HG03103 (cell line): ENCODE data around the gene PITPNM2.

Experiments used
- ATAC-seq: cut with Tn5 transposase; IDR thresholded peaks from one replicate; pipeline ENCODE4 v1.9.1; 2021; ENCODE audit warnings: low read depth; ENCODE audit not compliant: unreplicated experiment

PITPNM2 gene

DNA sequence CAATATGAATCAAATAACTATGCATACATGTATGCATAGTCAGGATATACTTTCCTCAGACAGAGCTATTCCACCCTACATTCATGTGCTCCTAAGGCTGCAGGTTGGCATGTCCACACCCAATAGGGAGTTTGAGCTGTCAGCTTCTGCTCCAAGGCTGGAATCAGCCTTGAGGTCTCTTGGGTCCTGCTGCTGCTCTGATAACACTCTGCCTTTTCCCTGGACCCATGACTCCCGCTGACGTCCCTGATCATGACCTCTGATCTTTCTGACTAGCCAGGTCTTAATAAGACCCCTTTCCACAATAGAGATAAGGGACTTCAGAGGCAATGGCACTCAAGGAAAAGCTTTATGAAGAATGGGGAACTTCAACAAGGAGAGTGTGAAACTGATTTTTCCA, 5.7 kb downstream of the PITPNM2 start:
- ATAC-seq: no peak

- ATAC-seq: no peak
Measured at GRCh38 chr12:123143736-123144461, 7.0 kb downstream of the PITPNM2 start.

GRCh38 chr12:123142921-123143735, 7.8 kb downstream of the PITPNM2 start:
- no peak for ATAC-seq

DNA sequence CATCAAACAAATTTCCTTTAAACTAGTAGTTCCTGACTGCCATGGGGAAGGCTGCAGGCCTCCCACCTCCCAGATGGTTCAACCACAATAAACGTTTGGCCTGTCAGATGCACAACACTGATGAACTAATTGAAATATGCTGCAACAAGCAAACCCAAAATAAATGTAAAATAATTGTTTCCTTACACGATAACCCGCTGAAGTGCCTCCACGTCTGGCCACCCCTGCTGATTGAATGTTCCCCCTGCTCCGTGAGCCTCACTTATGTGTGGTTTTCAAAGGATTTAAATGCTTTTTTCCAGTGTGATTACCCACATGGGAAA, 8.4 kb downstream of the PITPNM2 start:
- ATAC-seq: no peak

- ATAC-seq: no peak
Measured at GRCh38 chr12:123141615-123142517, 9.0 kb downstream of the PITPNM2 start.

- ATAC-seq: no peak
Measured at GRCh38 chr12:123140676-123141614, 9.9 kb downstream of the PITPNM2 start.

DNA sequence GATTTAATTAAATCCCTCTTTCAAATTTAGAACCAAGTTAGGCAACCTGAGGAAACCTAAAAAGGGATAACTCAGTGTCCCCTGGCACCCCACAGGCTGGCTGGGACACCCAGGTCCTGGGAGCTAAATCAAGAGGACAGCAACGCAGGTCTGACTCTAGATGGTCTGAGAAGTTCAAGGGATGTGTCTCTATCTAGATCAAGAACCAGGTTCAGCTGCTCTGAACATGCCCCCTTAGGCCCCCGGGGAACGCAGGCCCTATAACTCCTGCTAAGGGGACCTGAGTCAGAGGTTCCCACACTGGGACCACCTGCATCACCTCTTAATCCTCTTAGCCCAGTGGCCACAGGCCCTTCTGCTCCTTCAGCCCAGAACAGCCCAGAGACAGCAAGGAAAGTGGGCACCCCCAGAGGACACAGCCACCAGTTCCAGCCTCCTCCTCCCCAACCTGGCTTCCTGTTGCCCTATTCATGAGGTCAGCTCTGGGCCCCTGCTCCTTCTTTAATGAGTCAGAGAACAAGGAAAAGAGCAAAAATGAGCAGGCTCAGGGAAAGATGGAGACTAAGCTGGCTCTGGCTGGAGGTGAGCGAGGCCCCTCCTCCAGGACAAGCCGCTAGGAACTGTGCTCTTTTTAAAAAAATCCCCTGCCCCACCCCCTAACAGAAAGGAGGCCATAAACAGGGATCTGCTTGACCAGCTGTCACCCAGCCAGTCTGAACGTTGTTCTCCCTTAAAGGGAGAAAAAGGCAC, 10.8 kb downstream of the PITPNM2 start:
- no peak for ATAC-seq

- no peak for ATAC-seq
Measured at GRCh38 chr12:123135688-123136087, 15.2 kb downstream of the PITPNM2 start.

- no peak for ATAC-seq
Measured at GRCh38 chr12:123134826-123135225, 16.1 kb downstream of the PITPNM2 start.

- no peak for ATAC-seq
Measured at GRCh38 chr12:123134271-123134671, 16.6 kb downstream of the PITPNM2 start.

DNA sequence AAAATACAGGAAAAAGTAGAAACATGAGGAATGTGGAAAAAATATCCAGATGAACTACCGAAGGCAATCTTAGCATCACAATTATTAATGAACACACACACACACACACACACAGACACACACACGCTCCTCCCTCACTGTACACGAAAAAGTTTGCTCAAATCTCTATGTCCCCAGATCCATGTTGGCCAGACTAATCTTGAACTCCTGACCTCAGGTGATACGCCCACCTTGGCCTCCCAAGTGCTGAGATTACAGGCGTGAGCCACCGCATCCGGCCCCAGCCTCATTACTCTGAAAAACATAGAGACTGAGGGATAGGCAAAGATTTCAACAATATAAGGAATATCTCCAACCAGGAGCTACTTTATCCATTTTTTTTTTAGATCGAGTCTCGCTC, 17.2 kb downstream of the PITPNM2 start:
- no peak for ATAC-seq

- no peak for ATAC-seq
Measured at GRCh38 chr12:123132951-123133619, 17.8 kb downstream of the PITPNM2 start.

- ATAC-seq: no peak
Measured at GRCh38 chr12:123131879-123132402, 18.9 kb downstream of the PITPNM2 start.

DNA sequence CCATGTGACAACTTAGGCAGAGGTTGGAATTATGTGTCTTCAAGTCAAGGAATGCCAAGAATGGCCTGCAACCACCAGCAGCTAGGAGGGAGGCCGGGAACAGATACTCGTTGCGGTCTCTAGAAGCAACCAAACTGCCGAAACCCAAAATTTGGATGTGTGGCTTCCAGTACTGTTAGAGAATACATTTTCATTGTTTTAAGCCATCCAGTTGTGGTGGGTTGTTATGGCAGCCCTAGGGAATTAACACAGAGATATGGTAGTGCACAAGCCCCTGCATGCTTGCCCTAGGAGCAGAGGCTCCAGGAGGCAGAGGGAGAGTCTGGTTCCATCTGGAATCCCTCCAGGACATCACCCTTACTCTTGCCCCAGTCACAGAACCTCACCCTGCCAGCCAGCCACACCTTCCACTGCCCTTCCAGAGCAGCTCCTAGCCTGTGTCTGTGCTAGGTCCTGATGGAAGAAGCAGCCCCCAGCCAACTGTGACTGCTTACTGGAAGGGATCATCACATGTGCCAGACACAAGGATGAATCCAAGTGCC, 19.5 kb downstream of the PITPNM2 start:
- no peak for ATAC-seq

- no peak for ATAC-seq
Measured at GRCh38 chr12:123129621-123130020, 21.3 kb downstream of the PITPNM2 start.

- ATAC-seq: no peak
Measured at GRCh38 chr12:123127182-123127495, 23.8 kb downstream of the PITPNM2 start.

GRCh38 chr12:123126294-123127181, 24.4 kb downstream of the PITPNM2 start:
- no peak for ATAC-seq
